Fibroblast of skin of left biceps (primary cell): ENCODE data around the gene NEUROD2.

ENCODE experiments used
- DNase-seq, 2 experiments: peaks; one replicate each; pipeline ENCODE4 v3.0.0-alpha.2; 2013; ENCODE audit warnings: low read depth in 2 of 2

NEUROD2 gene

DNA sequence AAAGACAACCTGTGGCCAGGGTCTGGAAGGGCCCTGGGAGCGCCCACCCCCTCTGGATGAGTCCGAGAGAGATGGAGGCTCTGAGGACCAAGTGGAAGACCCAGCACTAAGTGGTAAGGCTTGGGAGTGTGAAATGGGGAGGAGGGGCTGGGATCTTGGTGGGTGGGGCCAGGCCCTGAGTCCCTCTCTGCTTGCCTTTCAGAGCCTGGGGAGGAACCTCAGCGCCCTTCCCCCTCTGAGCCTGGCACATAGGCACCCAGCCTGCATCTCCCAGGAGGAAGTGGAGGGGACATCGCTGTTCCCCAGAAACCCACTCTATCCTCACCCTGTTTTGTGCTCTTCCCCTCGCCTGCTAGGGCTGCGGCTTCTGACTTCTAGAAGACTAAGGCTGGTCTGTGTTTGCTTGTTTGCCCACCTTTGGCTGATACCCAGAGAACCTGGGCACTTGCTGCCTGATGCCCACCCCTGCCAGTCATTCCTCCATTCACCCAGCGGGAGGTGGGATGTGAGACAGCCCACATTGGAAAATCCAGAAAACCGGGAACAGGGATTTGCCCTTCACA is 28.0 kb upstream of the NEUROD2 start:
- DNase-seq = no peak

DNA sequence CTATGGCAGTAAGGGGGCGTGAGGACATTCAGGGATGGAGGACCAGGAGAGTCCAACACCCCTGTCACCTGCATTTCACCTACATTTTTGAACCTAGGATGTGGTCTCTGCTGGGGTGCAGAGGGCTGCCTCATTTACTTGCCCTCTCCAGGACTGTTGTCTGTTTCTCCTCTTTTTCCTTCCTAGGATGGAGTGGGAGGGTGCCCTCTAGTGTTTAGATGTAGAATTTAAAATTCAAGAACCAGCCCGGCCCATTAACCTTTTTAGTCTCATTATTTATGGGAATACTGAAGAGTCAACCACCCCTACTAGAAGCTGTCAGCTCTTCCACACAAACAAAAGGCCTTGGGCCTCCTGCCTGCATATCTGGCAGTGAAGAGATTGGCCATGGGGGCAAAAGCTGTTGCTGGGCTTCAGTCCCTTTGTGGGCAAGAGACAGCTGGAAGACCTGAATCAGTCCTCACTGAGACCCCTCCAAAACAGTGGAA is 26.7 kb upstream of the NEUROD2 start:
- peak in 1 of 2 experiments; percentile 6 for DNase-seq

DNA sequence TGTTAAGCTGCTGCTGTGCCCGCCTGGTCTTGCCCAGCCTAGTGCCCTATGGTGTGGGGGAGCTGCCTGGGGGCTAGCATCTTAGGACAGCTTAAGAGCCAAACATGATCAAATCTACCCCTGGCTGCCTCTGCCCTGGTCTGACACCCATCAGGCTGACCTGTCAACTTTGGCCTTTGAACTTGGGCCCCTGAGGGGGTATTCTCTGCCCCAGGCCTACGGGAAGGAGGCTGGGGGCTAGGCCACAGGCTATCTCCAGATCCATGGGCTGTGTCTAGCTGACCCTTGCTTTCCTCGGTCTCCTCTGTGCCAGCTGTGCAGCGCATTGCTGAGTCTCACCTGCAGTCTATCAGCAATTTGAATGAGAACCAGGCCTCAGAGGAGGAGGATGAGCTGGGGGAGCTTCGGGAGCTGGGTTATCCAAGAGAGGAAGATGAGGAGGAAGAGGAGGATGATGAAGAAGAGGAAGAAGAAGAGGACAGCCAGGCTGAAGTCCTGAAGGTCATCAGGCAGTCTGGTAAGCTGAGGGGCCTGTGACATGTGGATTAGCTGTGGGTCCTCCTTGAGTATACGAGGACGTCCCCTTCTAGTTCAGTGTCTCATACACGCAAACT is 26.0 kb upstream of the NEUROD2 start:
- DNase-seq = no peak

DNA sequence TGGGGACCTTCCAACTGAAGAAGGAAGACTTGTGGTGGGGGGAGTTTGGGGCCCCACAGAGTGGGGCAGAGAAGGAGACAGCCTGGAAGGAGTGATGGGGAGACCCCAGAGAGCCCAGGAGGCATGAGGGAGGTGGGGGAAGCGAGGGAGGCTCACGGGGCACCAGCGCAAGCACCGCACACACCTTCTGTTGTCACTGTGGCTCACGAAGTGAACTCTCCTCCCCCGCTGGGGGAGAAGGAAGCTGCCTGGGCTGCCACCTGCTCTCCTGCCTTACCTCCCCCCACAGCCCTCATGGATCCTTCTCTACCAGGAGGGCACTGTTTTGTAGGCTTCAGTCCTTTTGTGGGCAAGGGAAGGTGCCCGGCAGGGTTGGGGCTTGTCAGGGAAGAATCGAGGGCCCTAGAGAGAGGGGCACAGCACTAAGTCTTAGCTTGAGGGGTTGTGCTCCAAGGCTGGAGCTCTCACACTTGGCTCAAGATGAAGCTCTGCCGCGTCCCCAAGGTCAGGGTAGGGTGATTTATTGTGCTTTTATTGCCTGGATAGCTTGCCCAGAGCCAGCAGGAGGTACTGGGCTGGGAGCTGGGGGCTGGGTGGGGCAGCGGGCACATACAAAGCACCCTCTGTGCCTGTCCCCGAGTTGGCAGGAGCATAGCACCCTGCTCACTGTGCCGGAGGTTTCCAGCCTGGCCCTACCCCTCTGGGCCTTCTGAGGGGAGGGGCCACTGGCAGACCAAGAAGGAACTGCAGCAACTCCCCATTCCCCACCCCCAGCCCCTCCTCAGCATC is 24.6 kb upstream of the NEUROD2 start:
- DNase-seq = no peak

DNA sequence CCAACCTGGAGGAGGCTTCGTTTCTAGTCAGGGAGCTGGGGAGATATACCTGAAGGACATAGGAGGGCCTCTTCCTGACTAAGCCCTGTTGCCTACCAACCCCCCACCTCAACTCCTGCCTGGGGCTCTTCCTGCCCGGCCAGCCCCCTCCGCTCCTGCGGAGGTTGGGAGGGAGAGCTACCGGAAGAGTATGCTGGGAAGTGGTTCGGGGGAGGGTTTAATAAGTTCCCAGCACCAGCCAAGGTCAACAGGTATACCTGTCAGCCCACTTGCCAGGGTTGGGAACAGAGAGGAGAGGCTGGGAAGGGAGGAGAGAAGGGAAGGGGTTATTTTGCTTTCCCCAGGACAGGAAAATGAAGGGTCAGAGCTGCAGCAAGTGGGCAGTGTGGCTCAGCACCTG is 23.7 kb upstream of the NEUROD2 start:
- DNase-seq = no peak

DNA sequence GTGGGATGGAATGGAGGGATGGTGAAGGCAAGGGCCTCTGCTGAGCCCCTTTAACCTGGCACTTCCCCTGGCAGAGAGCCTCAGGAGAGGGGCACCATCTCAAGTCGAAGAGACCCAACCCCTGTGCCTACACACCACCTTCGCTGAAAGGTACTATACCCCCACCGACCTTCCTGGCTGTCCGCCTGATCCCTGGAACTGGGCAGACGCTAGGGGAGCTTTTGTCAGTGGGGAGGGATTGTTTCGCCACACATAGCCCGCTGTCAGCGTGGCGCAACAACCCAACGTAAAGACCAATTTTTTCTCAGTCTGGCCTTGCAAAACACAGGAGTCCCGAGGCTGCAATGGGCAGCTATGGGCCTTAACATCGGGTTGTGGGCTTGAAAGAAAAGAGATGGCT is 22.2 kb upstream of the NEUROD2 start:
- no peak for DNase-seq

DNA sequence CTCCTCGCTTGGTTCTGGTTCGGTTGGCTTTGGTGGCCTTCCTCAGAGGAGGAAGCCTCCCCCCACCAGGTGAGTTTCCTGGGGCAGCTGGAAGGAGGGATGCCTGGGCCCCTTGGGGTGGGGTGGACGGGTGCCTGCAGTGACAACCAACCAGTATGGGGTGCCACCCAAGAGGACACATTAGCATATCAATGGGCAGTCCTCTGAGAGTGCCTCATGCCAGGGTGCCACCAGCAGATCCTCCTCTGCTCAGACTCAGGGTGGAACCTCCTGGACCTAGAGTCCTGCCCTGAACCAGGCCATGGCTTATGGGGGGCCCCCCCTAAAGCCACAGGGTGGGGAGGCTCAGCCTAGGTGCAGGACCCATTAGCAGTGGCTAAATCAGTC is 21.8 kb upstream of the NEUROD2 start:
- no peak for DNase-seq

DNA sequence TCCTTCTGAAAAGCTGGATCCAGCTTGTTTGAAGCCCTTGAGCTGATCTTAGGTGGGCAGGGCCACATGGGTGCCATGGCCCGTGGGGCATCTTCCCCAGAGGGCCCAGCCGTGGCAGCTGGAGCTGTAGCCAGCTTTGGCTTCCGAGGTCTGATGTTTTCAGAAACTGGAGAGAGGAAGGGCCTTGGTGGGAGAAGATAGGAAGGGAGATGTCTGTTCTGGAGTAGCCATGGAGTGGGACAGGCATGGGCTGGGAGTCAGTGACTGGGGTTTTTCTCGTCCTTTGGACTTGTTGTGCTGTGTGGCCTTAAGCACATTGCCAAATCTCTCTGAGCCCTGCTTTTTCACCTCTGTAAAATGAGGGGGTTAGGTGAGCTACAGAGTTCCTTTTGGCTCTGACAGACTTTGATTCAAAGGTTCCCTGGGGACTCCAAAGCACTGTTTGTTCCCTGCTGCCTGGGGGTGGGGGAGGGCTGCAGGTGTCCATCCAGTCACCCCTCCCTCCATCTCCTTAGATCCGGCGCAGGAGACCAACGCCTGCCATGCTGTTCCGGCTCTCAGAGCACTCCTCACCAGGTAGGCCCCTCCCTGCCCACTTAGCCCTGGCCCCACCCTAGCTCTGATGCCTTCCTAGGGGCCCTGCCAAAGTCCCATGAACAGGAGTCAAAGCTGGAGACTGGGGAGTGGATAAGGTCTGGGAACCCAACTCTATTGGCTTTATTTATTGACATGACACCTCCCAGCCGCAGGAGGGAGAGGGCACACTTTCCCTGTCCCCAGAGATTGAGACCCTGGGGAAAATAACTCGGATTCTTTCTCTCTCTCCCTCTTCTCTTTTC is 21.2 kb upstream of the NEUROD2 start:
- no peak for DNase-seq

DNA sequence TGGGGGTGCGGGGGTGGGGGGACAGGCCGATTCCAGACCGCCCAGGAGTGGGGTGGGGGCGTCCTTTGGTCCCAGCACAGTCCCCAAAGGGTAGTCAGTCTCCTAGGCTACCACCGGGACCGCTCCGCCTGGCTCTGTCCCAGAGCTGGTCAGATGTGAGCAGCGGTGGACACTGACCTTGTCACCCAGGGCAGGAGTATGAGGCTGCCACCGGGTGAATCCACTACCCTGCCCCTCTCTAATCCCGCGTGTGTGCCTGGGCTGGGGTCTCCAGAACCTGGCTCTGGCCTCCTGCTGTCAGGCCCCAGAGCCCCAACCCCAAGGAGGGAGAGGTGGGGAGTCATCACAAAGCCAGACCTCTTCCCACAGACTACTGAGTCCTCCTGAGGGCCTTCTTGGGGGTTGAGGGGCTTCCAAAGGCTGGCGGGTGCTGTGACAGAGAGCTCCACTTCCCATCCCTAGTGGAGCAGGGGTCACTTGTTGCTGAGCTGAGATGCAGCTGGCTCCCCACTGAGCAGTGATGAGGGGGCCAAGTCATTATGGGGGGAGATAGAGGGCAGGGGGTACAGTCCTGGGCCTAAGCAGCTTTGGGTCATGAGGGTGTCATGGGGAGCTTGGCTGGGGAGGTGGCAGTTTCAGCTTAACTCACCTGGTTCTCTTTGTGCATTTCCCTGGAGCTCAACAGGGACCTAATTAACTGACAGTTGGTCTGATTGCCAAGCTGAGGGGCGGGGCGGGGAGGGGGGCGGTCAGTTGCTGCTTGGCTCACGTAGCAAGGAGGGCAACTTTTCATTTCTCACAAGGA is 20.2 kb upstream of the NEUROD2 start:
- no peak for DNase-seq

DNA sequence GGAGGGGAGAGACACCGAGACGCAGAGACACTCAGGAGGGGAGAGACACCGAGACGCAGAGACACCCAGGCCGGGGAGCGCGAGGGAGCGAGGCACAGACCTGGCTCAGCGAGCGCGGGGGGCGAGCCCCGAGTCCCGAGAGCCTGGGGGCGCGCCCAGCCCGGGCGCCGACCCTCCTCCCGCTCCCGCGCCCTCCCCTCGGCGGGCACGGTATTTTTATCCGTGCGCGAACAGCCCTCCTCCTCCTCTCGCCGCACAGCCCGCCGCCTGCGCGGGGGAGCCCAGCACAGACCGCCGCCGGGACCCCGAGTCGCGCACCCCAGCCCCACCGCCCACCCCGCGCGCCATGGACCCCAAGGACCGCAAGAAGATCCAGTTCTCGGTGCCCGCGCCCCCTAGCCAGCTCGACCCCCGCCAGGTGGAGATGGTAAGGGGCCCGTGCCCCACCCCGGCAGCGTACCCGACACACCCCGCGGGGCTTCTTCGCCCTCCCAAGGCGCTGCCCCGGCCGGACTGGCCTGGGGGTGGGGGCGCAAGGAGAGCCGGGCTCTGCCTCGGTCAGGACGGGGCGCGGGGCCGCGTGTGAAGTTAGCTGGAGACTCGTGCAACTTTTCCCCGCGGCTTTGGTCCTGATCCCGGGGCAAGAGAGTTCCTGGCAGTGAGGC is 19.5 kb upstream of the NEUROD2 start:
- DNase-seq = no peak

DNA sequence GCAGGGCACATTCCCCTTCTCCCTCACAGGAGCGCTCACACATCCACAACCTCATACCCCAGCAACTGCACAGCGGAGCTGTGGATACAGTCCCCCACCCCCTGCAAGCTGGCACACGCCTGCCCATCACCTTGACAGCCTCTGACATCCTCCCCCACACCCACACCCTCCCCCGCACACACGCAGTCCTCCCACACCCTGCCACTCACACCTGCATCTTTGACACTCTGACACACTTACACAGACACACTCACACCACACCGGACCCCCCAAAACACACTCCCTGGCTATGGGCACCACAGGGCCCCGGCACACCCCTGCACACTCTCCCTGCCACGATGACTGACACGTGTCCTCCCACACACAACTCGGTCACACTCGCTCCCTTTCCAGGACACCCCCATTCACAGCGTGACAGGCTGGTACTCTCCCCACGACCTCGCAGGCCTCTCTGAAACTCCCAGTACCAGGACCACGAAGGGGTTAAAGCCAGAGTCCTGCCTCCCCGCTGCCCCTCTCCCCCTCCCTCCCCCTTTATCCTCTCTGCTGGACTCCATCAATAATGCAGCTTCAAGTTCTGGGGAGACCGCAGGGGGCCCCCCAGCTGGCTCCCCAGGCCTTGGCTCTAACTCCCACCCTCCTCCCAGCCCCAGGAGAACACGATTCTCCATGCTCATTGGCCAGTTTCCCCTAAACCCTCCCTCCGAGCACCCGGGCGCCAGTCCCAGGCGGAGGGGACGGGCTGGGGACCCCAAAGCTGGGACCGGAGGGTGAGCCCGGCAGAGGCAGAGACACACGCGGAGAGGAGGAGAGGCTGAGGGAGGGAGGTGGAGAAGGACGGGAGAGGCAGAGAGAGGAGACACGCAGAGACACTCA is 18.7 kb upstream of the NEUROD2 start, which contains the start of gene PPP1R1B:
Gene PPP1R1B (plus strand): TSS at position 782 of the 876 bp plus-strand sequence. CDS start 441 bp downstream, outside the sequence.
- no peak for DNase-seq

DNA sequence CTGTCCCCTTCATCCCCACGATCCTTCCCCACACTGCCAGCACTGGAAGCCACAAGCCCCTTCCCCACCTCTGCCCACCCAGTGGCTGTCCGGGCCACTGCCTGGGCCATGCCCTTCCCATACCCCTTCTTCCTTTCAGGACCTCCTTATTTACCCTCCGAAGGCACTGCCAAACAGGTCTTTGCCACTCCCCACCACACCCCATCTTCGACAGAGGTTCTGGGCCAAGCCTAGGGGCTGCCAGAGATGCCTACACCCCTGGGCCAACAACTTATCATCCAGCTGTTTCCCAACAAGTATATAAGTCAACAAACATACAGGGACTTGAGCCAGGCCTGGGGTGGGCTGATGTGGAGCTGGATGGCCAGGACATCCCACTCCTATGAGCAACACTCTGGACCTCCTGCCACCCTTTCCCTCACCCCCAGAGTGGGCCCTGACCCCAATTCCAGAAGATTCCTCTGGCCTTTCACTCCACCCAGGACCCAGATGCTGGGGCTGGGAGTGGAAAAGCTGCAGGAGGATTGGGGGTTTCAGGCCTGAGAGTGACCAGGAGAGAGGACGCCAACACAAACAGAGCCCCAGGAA is 17.6 kb upstream of the NEUROD2 start:
- no peak for DNase-seq

DNA sequence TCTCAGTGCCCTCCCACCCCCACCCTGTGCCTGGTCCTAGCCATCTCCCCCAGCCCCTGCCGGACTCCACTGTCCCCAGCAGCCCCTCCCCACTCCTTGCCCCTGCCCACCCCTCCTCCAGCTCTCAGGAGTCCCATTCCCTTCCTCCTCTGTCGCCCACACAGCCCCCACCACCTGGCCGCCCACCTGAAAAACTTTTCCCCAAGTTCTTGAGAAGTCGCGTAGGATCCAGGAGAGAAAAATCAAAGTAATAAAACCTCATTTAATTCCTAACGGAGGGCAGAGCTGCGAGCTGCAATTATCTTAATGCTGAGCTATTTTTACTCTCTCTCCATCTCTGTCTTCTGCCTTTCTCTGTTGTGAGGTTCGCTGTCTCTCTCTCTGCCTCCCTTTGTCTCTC is 16.6 kb upstream of the NEUROD2 start:
- DNase-seq = no peak

DNA sequence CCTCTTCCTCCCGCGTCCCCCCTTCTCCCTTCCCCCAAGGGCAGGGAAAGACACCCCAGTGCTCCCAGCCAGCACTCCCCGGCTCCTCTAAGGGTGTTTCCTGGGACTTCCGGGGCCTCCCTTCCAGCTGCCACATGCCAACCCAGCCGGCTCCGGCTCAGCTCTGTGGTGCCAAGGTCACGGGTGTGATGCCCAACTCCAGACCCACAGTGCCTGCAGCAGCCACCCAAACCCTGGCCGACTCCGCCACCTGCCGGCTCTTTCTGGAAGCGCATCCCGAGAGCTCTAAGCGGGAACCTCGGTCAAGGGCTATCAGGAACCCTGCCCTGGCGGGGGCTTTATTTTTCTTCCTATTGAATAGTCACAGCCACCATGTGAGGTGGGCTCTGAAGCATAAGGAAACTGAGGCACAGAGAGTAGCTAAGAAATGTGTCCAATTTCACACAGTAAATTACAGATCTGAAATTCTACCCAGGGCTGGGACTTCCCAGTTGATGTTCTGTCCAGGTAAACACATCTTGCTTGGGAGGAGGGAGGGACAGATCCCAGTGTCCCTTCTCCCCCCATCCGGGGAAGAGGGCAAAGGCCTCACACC is 15.7 kb upstream of the NEUROD2 start:
- DNase-seq = no peak

DNA sequence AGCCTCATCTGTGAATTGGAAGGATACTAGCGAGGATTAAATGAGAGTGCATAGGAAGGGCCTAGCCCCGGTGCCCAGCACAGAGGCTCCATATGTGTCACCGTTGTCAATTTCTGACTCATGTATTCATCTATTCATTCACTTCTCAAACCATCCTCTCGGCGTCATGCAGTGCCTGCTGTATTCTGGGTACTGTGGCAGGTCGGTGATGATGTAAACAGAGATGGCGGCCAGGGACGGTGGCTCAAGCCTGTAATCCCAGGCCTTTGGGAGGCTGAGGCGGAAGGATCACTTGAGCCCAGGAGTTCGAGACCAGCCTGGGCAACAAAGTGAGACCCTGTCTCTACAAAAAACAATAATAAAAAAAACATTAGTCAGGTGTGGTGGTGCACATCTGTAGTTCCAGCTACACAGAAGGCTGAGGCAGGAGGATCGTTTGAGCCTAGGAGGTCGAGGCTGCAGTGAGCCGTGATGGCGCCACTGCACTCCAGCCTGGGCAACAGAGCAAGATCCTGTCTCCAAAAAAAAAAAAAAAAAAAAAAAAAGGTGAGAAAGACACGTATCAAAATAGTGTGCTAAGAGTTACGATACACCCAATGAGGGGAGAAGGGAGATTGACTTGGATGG is 14.8 kb upstream of the NEUROD2 start:
- DNase-seq = no peak

DNA sequence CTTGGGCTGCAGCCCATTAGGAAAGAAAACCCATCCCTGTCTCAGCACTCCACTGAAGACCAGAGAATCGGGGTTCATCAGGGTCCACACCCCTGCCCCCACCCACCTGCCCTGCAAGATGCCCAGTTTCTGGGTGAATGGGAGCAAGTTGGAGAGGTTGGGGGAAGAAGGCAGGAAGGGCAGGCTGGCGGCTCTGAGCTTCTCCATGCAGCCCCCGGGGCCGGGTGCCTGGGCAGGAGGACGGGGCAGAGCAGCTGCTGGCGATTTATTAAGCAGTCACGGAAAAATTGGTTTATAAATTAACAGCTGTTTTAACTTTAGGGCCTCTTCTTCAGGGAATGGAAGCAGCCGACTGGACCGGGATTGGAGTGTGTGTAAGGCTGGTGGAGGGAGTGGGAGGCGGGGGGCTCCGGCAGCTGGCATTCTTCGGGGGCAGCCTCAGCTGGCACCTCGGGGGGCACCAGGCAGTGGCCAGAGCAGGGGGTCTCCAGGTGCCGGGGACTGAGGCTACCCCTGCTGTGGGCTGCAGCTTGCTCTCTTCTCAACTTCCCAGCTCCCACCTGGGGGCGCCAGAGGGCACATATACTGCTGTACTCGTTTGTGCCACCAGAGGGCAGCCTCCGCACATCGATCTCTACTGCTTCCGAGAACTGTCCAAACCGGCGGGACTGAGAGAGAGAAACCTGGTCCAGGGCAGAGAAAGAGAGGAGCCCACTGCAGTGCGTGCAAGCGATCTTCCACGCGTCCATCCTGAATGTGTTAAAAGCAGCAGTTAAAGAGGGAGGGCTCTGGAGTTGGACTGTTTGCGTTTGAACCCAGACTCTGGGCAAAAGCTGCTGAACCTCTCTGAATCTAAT is 14.0 kb upstream of the NEUROD2 start:
- peak; percentile 35 to 40 for DNase-seq

DNA sequence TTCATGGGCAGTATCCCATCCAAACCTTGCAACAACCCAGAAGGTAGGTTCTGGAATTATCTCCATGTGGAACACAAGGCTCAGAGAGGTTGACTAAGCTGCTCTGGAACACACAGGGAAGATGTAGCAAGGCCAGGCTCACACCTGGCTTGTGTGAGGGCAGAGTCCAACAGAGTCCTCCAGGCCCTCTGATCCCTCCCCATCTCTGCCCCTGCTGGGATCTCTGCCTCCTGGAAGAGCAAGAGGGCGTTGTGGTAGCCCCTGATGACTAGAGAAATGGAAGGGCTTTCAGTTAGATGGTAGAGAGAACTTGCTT is 12.0 kb upstream of the NEUROD2 start:
- DNase-seq = no peak
